Measurements from ENCODE around the gene PIGH.
A peak's percentile ranks its signal among the peaks of the same experiment; 100 is the strongest.
"Not testable (repeated sequence)": the region's sequence is repeated elsewhere in the genome, so short reads cannot be mapped to it uniquely, and the experiment has no call there.

Gene PIGH, protein sequence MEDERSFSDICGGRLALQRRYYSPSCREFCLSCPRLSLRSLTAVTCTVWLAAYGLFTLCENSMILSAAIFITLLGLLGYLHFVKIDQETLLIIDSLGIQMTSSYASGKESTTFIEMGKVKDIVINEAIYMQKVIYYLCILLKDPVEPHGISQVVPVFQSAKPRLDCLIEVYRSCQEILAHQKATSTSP

DNA sequence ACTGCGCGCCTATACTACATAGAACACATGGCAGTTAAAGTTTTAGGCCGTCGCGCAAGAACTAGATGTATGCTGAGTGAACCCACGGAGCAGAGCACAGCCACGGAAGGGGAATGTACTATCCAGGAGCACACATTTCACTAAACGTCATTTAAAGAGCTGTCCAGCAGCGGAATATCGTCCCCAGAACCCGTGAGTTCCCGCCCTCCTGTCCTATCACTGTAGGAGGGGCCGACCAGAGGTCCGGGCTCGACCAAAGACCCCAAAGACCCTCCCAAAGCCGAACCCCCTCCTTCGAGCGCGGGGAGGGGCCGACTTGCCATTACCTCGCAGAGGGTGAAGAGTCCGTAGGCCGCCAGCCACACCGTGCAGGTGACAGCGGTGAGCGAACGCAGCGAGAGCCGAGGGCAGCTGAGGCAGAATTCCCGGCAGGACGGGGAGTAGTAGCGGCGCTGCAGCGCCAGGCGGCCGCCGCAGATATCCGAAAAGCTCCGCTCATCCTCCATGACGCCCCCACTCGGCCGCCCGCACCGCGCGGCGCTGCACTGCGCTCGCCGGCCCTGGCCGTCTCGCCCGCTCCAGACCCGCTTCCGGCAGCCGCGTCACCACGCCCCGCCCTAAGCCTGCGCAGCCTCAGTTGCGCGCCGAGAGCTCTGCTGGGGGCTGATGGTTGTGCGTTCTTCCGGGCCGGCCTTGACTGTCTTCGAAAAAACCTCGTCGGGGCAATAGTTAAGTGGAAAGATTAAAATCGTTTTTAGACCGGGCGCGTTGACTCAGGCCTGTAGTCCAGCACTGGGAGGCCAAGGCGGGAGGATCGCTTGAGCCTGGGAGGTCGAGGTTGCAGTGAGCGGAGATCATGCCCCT, at the start of gene PIGH:
Gene PIGH, minus strand, starts transcription at position 571 of the 864 bp plus-strand sequence. Its CDS starts 65 bp downstream, at position 506.
- peak; percentile 12 to 71 for DNase-seq

DNA sequence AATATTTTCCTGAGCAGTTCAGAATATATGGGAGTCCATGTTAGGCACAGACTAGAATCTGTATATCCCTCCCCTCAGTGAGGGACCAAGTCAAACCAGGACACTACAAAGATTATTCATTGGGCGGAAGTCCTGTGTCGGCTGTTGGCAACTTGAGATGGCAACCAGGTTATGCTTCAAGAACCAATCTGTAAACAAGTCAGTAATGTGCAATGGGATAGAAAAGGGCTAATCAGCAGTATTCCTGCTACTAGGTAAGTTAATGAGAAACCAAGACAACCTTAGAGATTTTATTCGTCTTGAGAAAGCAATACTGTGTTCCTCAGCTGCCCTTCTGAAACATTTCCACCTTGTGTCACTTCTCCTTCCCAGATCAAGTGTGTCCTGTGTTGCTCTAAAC, 46.1 kb upstream of the PIGH start:
- DNase-seq: no peak

DNA sequence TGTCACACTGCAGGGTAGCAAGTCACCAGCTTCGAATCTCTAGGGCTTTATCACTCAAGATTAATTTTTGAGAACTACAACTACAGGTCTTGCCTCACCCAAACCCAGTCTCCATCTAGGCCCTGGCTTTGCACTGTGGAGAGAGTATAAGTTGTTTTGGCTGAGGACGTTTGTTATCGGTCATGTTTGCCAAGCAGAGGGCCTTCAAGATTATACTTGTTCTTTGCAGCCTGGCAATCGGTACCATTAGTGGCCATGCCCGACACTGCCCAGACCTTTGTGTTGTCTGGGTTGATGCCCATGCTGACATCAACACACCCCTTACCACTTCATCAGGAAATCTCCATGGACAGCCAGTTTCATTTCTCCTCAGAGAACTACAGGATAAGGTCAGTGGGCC, 45.3 kb upstream of the PIGH start:
- no peak for DNase-seq

DNA sequence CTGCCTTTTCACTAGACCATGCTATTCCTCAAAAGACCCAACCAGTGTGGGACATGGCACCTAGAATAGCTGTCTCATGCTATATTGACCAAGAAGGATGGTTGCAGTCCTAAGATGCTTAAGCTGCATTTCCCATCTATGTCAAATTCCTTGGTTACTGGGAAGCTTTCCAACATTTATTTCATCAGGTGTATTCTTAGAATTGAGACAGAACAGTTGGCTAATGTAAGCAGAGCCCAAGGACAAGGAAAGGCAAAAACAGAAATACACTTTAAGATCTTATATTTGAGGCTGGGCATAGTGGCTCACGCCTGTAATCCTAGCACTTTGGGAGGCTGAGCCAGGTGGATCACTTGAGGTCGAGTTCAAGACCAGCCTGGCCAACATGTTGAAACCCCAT, 44.4 kb upstream of the PIGH start:
- no peak for DNase-seq

DNA sequence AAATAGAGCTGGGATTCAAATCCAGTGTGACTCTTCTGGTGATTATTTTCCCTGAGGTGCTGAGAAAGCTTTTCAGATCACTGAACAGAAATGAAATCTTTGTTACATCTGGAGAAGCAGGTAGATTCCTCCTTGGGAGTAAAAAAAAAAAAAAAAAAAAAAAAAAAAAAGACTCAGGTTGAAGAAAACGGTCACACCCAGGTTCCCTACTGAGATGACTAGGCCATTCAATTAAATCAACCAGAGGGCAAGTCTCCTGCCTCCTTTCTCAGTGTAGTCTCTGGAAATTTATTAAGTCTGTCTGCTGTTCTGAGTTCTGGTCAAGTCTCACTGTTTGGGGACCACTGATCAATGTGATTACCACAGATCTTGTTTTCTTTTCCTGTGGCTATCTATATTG, 43.6 kb upstream of the PIGH start:
- no peak for DNase-seq

DNA sequence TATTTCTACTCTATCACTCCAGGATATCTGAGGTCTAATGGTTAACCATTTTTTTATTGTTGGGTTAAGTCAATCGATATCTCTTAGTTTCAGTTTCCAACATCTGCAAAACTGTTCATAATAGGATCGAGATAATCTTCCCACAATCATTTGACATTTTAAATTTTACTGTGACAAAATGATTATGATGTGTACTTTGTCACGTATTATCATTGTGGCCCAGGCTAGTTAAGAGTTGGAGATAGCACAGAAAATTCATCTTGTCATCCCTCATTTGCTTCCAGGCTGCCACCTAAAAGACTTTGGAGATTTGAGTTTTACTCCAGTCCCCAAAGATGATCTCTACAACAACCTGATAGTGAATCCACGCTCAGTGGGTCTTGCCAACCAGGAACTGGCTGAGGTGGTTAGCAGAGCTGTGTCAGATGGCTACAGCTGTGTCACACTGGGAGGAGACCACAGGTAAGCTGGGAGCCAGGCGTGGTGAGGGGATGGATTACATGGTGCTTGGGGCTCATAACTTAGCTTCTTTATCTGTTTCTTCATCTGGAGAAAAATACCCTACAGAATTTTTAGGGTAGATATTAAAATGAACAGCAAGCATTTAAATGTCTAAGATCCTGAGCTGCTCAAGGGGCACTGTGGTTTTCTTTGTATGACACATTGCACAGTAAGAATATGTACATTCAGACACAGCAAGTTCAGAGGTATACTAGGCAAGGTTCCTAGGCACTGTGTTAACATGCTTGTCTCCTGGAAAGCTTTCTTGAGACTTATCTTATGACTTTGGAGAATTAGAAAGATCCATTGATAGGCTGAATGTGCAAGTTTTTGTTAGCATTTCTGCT, 42.1 kb upstream of the PIGH start:
- no peak for DNase-seq

DNA sequence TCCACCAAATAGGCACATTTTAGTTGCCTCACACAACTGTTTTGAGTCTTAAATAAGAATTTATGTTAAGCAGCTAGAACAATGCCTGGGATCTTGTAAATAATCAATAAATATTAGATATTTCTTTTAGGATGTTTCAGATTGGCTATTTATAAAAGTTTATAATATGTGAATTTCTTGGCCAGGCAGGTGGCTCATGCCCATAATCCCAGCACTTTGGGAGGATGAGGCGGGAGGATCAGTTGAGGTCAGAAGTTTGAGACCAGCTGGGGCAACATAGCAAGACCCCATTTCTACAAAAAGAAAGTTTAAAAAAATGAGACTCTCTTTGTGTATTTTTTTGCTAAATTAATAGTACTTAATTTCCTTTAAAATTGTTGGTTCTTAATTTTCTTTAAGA, 41.4 kb upstream of the PIGH start:
- no peak for DNase-seq

DNA sequence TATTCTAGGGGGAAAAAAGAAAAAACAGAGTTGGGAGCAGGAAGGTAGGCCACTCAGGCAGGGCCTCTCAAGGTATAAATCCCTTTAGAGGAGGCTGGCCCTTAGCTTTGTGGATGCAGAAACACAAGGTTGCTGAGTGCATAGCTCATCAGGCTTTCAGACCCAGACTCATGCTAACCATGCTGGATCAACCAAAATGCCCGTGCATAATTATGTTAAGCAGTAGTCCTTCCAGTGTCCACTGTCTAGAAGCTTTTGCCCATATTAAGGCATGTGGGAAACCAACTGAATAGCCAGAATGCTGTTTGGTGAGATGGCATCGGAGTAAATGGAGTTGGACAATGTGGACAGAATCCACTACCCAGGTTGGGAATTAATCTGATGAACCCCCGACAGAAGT, 38.6 kb upstream of the PIGH start:
- no peak for DNase-seq

DNA sequence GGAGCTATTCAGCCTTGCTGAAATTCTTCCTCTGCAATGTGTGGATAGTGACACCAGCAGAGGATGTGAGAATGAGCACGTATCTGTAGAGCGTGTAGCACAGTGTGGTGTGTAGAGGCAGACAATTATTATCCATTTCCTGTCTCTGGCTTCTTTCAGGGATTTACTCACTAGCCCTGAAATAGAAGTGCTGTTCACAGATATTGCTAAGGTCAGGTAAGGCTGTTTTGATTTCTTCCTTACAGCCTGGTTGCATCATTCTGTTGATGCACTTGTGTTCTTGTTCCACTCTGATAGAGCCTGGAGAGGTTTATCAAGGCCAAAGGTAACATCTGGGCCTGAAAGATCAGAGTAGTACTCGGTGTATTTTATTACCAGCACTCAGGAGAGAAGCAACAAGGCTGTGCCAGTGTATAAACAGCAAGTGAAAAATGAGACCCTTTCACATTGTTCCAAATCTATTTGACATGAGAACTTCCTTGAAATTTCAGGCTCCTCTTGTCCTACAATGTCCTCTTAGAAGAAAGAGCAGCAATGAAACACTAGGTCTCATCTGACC, 36.4 kb upstream of the PIGH start:
- DNase-seq: no peak

DNA sequence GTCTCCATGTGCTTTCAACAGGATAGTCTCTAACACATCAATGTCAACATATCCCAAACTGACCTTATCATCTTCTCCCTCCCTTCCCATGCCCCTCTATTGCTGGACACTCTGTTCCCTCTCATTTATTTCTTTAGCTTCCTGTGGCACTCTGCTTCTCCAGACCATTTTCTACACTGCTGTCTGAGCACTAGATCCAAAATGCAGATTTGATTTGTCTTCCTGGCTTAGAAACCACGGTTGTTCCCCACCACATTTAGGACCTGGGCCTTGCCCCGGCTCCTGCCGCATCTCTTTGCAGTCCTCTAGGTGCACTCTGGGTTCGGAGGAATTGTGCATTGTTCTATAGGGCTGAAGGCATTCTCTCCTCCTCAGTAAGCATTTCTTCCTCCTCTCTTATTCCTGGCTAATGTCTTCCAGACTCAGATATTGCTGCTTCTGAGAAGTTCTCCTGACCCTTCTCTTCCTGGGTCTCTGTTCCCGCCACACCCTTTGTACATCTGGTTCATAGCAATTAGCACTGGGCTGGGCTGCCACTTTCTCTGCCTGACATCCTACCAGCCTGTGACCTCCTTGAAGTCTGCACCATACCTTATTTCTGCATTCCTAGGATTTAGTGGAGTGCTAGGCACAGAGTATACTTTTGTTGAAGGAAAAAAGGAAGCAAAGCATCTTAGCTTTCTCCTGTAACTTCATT, 33.5 kb upstream of the PIGH start:
- DNase-seq: no peak

DNA sequence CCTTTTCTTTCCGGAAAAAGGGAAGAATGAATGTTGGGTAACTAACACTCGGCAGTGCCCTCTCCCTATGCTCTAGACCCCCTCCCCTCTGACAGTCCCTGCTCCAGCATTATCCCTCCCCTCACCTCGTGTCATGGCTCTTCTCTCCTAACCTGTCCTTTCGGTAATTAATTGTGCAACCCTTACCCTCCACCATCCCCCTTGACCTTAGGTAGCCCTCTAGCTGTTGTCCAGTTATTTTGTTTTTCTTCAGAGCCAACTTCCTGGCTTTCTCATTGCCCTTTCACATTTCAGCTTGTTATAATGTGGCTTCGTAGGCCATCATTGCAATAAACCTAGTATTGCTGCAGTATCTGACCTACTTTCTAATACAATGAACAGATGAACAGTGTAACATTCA, 30.9 kb upstream of the PIGH start:
- DNase-seq: no peak

DNA sequence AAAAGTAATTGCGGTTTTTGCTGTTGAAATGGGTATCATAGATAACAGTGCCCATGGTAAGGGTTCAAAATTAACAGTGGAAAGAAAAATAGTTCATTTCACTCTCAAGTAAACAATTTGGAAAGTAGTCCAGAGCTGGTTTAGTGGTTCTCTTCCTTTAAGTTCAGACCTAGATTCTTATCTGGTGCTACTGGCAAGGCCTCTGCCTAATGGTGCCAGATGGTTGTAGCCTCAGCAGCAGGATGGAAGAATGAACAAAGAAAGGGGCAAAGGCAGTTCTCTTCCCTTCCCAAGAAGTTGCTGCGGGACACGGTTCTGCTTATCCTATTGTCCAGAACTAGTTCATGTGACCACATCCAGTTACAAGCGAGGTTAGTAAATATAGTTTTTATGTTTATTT, 30.1 kb upstream of the PIGH start:
- DNase-seq: no peak

DNA sequence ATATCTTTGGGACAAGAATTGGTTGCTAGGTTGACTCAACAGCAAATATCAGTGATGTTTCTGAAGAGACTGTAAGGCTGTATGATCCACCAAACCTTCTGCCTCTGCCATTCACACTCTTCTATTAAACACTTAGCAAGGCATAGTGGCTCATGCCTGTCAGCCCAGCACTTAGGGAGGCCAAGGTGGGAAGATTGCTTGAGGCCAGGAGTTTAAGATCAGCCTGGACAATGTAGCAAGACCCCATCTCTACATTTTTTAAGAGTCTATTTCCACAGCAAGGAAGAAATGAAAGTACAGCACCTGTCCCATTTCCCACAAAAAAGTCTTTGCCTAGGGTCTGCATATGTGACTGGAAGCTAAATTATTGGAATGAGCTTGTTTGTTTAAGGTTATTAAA, 27.5 kb upstream of the PIGH start:
- DNase-seq: no peak

DNA sequence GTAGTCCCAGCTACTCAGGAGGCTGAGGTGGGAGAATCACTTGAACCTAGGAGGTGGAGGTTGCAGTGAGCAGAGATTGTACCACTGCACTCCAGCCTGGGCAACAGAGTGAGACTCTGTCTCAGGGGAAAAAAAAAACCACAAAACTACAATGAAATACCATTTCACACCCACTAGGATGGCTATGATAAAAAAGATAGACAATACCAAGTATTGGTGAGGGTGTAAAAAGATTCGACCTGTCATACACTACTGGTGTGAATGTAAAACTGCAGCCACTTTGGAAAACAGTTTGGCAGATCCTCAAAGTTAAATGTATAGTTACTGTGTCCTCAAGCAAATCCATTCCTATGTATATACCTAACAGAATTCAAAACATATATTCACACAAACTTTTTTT, 26.1 kb upstream of the PIGH start:
- DNase-seq: not testable (repeated sequence)

DNA sequence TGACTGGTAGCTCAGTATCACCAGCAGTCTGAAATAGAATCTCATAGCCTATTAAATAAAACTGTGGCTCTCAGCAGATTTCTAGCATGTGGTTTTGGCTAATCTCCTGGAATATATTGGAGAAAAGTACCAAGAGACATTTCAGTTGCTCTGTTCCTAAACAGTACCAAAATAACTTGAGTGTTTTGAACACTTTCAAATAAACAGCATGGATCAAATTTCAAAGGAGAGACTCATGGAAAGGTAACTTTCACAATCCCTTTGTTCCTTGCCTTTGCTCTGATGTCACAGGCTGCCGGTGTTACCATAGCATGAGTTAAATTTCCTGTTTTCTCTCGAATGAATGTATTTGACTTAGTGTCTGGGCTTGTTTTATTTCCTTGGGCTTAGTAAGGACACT, 23.0 kb upstream of the PIGH start:
- no peak for DNase-seq

DNA sequence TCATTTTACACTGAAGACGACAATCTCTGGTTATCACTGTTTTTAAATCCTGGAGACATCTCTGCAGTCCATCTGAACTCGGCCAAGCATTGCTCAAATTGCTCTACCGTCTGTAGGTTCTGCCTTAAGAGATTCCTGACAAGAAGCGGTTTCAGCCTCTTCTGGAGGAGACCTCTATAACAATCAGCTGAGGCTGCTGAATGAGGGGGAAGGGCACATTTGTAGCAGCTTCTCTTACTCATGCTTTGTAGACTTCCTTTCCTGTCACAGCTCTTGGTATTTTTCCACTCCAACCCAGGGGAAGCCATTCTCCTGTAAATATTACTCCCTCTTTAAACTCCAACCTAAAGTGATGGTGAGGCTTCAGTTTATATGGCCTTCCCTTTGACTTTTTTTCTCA, 22.6 kb upstream of the PIGH start:
- no peak for DNase-seq

DNA sequence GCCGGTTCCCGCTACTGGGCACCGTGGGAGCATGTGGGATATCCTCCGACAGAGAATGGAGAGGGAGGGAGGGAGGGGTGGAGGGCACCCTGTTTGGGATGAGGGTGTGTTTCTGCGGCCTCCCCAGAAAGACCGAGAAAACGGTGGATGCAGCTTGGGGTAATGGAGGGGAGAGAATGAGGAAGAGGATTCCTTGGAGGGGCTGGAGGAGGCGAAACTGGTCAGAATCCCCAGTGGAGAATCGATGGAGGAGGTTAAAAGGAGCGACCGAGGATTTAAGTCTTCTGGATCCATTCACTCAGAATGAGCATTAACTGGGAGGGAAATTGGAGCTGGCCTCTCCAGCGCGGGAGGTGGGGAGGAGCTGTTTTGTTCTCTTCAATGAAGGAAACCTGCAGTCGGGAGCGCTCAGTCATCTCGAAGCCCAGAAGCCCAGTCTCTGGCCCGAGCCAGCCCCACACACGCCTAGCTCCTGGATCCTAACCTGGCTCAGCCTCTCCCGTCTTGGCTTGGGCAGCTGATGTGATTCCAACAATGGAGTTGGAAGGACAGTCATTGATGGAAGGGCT, 20.2 kb upstream of the PIGH start:
- peak in 1 of 2 experiments; percentile 22 for DNase-seq

DNA sequence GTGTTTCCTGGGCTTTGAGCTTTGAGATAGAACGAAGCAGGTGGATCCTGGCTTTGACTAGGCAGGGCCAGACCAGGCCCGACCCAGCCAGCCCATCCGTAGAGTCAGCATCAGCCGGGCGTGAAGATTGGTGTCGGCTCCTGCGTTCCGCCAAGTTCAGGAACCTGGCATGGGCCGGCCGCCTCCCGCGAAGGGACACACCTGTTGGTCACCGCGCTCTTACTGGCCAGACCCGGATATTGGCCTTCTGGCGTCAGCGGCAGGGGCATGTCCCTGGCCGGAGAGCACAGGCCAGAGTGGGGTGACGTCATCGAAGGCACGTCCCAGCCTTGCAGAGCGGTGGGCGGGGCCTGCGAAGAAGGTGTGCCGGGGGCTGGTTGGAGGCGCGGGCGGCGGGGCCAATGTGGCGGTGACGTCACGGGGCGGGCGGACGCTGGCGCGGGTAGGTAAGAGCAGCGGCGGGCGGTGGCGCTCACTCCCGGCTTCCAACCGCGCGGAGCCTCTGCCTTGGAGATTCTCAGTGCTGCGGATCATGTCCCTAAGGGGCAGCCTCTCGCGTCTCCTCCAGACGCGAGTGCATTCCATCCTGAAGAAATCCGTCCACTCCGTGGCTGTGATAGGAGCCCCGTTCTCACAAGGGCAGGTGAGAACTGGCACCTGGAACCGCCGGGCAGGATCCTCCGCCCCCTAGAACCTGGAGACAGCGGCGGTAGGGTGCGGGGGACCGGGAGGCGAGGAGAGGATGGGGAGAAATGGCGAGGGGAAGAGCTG, 19.6 kb upstream of the PIGH start, which contains the start of gene ARG2:
Gene ARG2, plus strand, starts transcription at position 475 of the 771 bp plus-strand sequence. Its CDS starts 58 bp downstream, at position 533.
- DNase-seq: peak; percentile 99

DNA sequence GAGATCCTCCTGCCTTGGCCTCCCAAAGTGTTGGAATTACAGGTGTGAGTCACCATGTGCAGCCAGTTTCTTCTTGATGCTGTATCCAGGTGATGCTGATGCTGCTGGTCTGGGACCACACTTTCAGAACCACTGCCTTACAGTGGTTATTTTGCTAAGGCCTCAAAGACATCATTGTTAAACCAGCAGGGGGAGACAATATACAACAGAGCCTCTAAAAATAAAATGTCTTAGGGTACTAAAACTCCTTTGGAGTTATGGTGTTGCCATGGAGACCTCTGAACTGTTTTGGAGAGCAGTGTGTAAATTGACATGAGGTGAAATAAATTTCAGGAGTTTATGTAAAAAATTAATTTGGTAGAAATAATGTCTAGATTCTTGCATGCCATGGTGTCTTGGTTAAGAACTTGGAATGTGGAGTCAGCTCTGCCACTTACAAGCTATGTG, 18.6 kb upstream of the PIGH start:
- no peak for DNase-seq

DNA sequence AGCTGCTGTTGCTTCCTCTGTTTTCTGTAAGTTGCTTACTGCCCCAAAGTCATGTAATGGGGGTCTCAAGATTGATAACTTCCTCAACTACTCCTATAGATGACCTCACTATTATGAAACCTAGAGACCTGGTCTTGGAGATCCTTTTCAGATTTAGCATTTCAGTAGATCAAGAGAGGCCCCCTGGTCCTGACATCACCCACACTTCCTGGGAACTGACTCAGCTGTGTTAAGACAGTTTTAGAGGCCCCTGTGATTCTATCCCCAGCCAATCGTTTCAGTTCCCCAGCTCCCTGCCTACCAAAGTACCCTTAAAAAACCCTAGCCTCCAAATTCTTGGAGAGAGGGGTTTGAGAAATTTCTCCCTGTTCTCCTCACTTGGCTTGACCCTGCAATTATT, 10.4 kb upstream of the PIGH start:
- no peak for DNase-seq

DNA sequence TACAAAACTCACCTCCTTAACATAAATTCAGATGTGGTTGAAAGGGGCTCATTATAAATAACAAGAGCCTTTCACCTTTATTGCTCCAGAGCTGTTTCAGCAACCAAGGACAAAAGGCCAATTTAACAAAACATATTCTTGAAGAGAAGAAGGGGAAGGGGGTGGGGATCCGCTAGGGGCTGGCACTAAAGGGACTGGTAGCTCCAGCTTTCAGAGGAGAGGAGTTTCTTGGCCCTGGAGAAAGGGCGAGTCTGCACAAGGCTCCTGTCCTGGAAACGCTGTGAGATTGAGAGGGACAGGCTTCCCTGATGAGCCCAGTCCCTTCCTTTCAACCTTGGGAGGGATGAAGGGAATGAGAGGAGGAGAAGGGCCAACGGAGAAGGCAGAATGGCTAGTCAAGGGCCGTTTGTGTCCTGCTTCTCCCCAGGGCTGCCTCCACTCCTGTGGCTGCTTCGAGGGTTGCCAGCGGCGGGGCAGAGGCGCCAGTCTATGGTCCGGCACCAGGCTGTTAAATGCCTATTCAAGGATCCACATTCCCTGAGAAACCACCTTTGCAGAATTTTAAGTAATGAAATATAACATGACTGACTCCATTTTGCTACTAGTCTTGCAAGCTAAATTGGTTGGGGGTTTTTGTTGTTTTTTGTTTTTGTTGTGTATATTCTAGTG, 9.7 kb upstream of the PIGH start:
- DNase-seq: no peak

Data from cerebellar nuclear complex (tissue), 1 donor.